OCI-LY3 (cell line): ENCODE data around the gene IMMP2L.

Experiments
- H2AFZ ChIP-seq: fragments of 200-600, 300-600 bp; shearing (Covaris generic); 2 replicates; pipeline ENCODE4 v1.6.0; 2014; ENCODE audit warnings: antibody characterized with exemption, low read depth, low read length
- H3K27ac ChIP-seq: fragments of 200-600, 300-600 bp; sonication (generic); 2 replicates; pipeline ENCODE4 v1.5.1; 2014; ENCODE audit warnings: mild to moderate bottlenecking, low read length, moderate library complexity, mixed read lengths
- H3K27me3 ChIP-seq: fragments of 200-600, 300-600 bp; sonication (generic); 2 replicates; pipeline ENCODE4 v1.6.1; 2014; ENCODE audit warnings: low read depth, low read length, mixed read lengths
- H3K36me3 ChIP-seq: fragments of 200-600, 300-600 bp; sonication (generic); replicated peaks from 2 replicates; pipeline ENCODE3; 2014; ENCODE audit warnings: low read depth, low read length, mixed read lengths
- H3K4me1 ChIP-seq: fragments of 300-600, 200-600 bp; sonication (generic); 2 replicates; pipeline ENCODE4 v1.6.1; 2014; ENCODE audit warnings: low read length, mixed read lengths
- H3K4me2 ChIP-seq: fragments of 200-600, 300-600 bp; sonication (generic); 2 replicates; pipeline ENCODE4 v1.6.1; 2014; ENCODE audit warnings: low read length, mixed read lengths
- H3K4me3 ChIP-seq: fragments of 300-600, 200-600 bp; sonication (generic); 2 replicates; pipeline ENCODE4 v1.5.1; 2014; ENCODE audit warnings: antibody characterized with exemption, mild to moderate bottlenecking, low read length, moderate library complexity
- H3K79me2 ChIP-seq: fragments of 300-600, 200-600 bp; shearing (Covaris generic); 2 replicates; pipeline ENCODE4 v1.6.1; 2014; ENCODE audit warnings: mild to moderate bottlenecking, low read length, mixed read lengths
- H3K9ac ChIP-seq: fragments of 300-600, 200-600 bp; shearing (Covaris generic); 2 replicates; pipeline ENCODE4 v1.6.0; 2014; ENCODE audit warnings: mild to moderate bottlenecking, low read length, moderate library complexity
- H3K9me3 ChIP-seq: fragments of 200-600, 300-600 bp; shearing (Covaris generic); 2 replicates; pipeline ENCODE4 v1.6.1; 2014; ENCODE audit warnings: low read length, mixed read lengths; ENCODE audit not compliant: insufficient read depth
- H4K20me1 ChIP-seq: fragments of 200-600, 300-600 bp; sonication (generic); 2 replicates; pipeline ENCODE4 v1.6.1; 2016; ENCODE audit warnings: low read length, mixed read lengths; ENCODE audit not compliant: insufficient read depth
- CTCF ChIP-seq: fragments of 200-600, 300-600 bp; sonication (generic); IDR thresholded peaks from 2 replicates; pipeline ENCODE4 v1.5.1; 2014; ENCODE audit warnings: antibody characterized with exemption, low read length, low read depth
- EZH2phosphoT487 ChIP-seq: fragments of 200-600 bp; shearing (Covaris generic); IDR thresholded peaks from 2 replicates; pipeline ENCODE4 v1.6.1; 2018; ENCODE audit warnings: antibody characterized with exemption, mixed run types, low read depth

The IMMP2L gene

GRCh38 chr7:111138193-111138569 is 424.1 kb downstream of the IMMP2L start:
- H3K4me2 ChIP-seq = peak overlapping the region; percentile 69
- peak overlapping the region; percentile 90 for H3K27ac ChIP-seq
- no peaks in the 10 kb centered on the region for H4K20me1 ChIP-seq
- peak overlapping the region; percentile 41; the same call in 1 of the 2 replicates for H3K9ac ChIP-seq
- H3K4me1 ChIP-seq = peaks cover 35% of the 10 kb centered on the region
- H3K4me3 ChIP-seq = peak overlapping the region; percentile 32
- no peak overlapping the region for H2AFZ ChIP-seq
- H3K27me3 ChIP-seq = no peaks in the 10 kb centered on the region
- H3K9me3 ChIP-seq = no peaks in the 10 kb centered on the region
- H3K79me2 ChIP-seq = no peaks in the 10 kb centered on the region
- TF ChIP-seq CTCF (no peak), EZH2phosphoT487 (no peak)
- no peaks in the 10 kb centered on the region for H3K36me3 ChIP-seq

DNA sequence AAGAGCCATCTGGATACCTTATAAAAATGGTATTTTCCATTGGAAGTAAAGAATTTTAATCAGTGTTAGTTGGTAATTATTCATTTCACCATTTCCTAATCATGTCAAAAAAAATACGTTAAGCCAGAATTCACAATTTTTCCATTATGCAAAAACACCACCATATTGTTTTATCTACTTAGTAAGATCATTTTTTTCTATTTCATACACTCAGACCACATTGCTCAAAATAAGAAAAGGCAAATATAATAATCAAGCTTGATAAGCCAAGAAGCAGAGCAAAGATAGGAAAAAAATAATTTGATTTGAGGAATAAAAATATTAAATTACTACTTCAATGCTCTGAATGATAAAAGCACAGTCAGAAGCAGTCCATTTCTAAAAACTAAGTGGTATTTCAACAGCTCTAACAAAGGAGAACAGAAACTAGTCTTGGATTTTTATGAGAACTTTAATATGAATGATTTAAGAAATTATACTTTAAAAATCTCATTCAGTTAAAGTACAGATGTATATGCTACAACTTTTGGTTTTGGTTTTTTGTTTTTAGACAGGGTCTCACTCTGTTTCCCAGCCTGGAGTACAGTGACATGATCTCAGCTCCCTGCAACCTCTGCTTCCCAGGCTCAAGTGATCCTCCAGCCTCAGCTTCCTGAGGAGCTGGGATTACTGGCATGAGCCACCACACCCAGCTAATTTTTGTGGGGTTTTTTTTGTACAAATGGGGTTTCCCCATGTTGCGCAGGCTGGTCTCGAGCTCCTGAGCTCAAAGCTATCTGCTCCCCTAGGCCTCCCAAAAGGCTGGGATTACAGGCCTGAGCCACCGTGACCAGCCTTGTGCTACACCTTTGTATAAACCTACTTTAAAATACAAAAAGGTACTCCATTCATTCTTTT is 424.7 kb downstream of the IMMP2L start:
- peak overlapping the region; percentile 90 for H3K27ac ChIP-seq
- H3K4me2 ChIP-seq = peak overlapping the region; percentile 69
- no peak overlapping the region for H2AFZ ChIP-seq

DNA sequence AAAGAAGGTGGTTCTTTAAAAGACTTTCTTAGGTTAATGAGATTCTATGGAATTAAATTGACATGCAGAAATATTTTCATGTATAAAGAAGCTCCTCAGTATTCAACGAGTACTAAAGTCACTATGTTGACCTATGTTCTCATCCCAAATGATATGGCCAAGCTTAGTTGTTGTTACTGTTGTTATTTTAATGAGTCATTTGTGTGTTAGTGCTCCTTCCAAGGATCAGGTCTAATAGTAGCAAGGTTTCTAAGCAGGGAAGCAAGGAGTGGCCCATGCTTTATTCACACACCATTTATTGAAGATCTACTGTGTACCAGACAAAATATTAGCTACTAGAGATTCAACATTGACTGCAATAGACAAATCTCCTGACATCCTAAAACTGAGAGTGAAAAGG is 429.5 kb downstream of the IMMP2L start:
- no peak overlapping the region for H3K4me3 ChIP-seq
- TF ChIP-seq EZH2phosphoT487 = no peak
- TF ChIP-seq CTCF = no peak
- H3K27ac ChIP-seq = no peak overlapping the region
- H3K27me3 ChIP-seq = no peaks in the 10 kb centered on the region
- H3K79me2 ChIP-seq = no peaks in the 10 kb centered on the region
- H3K9ac ChIP-seq = no peak overlapping the region
- H2AFZ ChIP-seq = no peak overlapping the region
- H3K4me2 ChIP-seq = no peak overlapping the region
- no peaks in the 10 kb centered on the region for H3K36me3 ChIP-seq
- H4K20me1 ChIP-seq = no peaks in the 10 kb centered on the region
- no peaks in the 10 kb centered on the region for H3K9me3 ChIP-seq
- H3K4me1 ChIP-seq = peaks cover 14% of the 10 kb centered on the region

More for the DNA sequence above, 424.7 kb downstream of the IMMP2L start:
- H3K9me3 ChIP-seq = no peaks in the 10 kb centered on the region
- TF ChIP-seq EZH2phosphoT487 (no peak), CTCF (no peak)
- no peaks in the 10 kb centered on the region for H4K20me1 ChIP-seq
- no peaks in the 10 kb centered on the region for H3K79me2 ChIP-seq
- H3K27me3 ChIP-seq = no peaks in the 10 kb centered on the region
- no peaks in the 10 kb centered on the region for H3K36me3 ChIP-seq
- H3K4me1 ChIP-seq = peaks cover 35% of the 10 kb centered on the region
- H3K4me3 ChIP-seq = peak overlapping the region; percentile 32
- H3K9ac ChIP-seq = peak overlapping the region; percentile 41; the same call in 1 of the 2 replicates

- Histone ChIP-seq H3K79me2 (no peaks in the 10 kb centered on the region), H4K20me1 (no peaks in the 10 kb centered on the region), H3K4me3 (no peak overlapping the region), H3K4me1 (no peaks in the 10 kb centered on the region), H3K9me3 (no peaks in the 10 kb centered on the region), H3K36me3 (no peaks in the 10 kb centered on the region), H3K4me2 (no peak overlapping the region), H3K9ac (no peak overlapping the region), H3K27me3 (no peaks in the 10 kb centered on the region), H3K27ac (no peak overlapping the region), H2AFZ (no peak overlapping the region)
- TF ChIP-seq CTCF = no peak
- no peak for TF ChIP-seq EZH2phosphoT487
Measured at GRCh38 chr7:111129435-111129834, 432.9 kb downstream of the IMMP2L start.
